GM23248 (cell line): ENCODE results near the gene AKAP13.
"Not testable (repeated sequence)": the region's sequence is repeated elsewhere in the genome, so short reads cannot be mapped to it uniquely, and the experiment has no call there.

ENCODE experiments used
- EZH2 ChIP-seq: fragments of 200-600 bp; sonication (generic); IDR thresholded peaks from 2 replicates; pipeline ENCODE4 v1.6.1; 2018; ENCODE audit warnings: antibody characterized with exemption, mild to moderate bottlenecking; ENCODE audit not compliant: insufficient read depth, poor library complexity, severe bottlenecking
- EZH2phosphoT487 ChIP-seq: fragments of 200-600 bp; sonication (generic); IDR thresholded peaks from 2 replicates; pipeline ENCODE4 v1.6.1; 2018; ENCODE audit warnings: antibody characterized with exemption, moderate library complexity, mild to moderate bottlenecking, low read depth; ENCODE audit not compliant: insufficient read depth

GRCh38 chr15:85343443-85343842 is 37.0 kb upstream of the AKAP13 start:
- TF ChIP-seq EZH2, EZH2phosphoT487: not testable (repeated sequence)
